ENCODE measurements around the gene OPN3. TPM values are rescaled to one million over a fixed set of nuclear protein-coding genes. Genes with fewer than 3 reads are reported as not detected.

Gene OPN3
- total and polyA plus RNA-seq, 2 of the 4 experiments (the other 2 are of a cell fraction) = 16.4 to 21.9 TPM

GRCh38 chr1:241612533-241613477 is 27.4 kb downstream of the OPN3 start:
- intact Hi-C loops (cut with micrococcal nuclease) = loop anchor here (1.0 to 5.0 kb wide), 3 partner anchors 24 to 284 kb away; no protein-coding TSS in a partner anchor
- TF ChIP-seq MAZ (IDR thresholded peaks at IDR 0.05; ENCODE audit: borderline replicate concordance, low read depth, low read length) = no peak
- no peak for TF ChIP-seq BHLHE40 (IDR thresholded peaks at IDR 0.05; ENCODE audit: low read depth, low read length)
- peak; percentile 60; the same call in 1 of the 2 replicates for TF ChIP-seq MAFK (IDR thresholded peaks at IDR 0.05; ENCODE audit: low read depth, low read length)
- no peak for TF ChIP-seq RAD21 (IDR thresholded peaks at IDR 0.05; ENCODE audit: low read length)
- peak; percentile 39; the same call in 1 of the 2 replicates for TF ChIP-seq NFE2L2 (IDR thresholded peaks at IDR 0.05; ENCODE audit: low read depth, low read length)
- no peak for TF ChIP-seq SMC3 (IDR thresholded peaks at IDR 0.05; ENCODE audit: low read depth, low read length)
- no peak for TF ChIP-seq MXI1 (IDR thresholded peaks at IDR 0.05; ENCODE audit: borderline replicate concordance, low read depth, low read length)
- no peak for TF ChIP-seq RFX5 (IDR thresholded peaks at IDR 0.05; ENCODE audit: low read depth, low read length)
- TF ChIP-seq RCOR1 (IDR thresholded peaks at IDR 0.05; ENCODE audit: insufficient replicate concordance, low read length) = peak; percentile 39
- no peak for TF ChIP-seq POLR2A (IDR thresholded peaks at IDR 0.05; ENCODE audit: low read depth, low read length)
- TF ChIP-seq, protein P1, sequence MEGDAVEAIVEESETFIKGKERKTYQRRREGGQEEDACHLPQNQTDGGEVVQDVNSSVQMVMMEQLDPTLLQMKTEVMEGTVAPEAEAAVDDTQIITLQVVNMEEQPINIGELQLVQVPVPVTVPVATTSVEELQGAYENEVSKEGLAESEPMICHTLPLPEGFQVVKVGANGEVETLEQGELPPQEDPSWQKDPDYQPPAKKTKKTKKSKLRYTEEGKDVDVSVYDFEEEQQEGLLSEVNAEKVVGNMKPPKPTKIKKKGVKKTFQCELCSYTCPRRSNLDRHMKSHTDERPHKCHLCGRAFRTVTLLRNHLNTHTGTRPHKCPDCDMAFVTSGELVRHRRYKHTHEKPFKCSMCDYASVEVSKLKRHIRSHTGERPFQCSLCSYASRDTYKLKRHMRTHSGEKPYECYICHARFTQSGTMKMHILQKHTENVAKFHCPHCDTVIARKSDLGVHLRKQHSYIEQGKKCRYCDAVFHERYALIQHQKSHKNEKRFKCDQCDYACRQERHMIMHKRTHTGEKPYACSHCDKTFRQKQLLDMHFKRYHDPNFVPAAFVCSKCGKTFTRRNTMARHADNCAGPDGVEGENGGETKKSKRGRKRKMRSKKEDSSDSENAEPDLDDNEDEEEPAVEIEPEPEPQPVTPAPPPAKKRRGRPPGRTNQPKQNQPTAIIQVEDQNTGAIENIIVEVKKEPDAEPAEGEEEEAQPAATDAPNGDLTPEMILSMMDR (conservative IDR thresholded peaks at IDR 0.05; ENCODE audit: low read depth, low read length) = no peak
- peak; percentile 89 for TF ChIP-seq CEBPB (IDR thresholded peaks at IDR 0.05; ENCODE audit: low read depth, low read length)
- TF ChIP-seq, protein P2, sequence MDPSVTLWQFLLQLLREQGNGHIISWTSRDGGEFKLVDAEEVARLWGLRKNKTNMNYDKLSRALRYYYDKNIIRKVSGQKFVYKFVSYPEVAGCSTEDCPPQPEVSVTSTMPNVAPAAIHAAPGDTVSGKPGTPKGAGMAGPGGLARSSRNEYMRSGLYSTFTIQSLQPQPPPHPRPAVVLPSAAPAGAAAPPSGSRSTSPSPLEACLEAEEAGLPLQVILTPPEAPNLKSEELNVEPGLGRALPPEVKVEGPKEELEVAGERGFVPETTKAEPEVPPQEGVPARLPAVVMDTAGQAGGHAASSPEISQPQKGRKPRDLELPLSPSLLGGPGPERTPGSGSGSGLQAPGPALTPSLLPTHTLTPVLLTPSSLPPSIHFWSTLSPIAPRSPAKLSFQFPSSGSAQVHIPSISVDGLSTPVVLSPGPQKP (IDR thresholded peaks at IDR 0.05; ENCODE audit: borderline replicate concordance, low read depth, low read length) = no peak
- no peak for TF ChIP-seq CHD1 (IDR thresholded peaks at IDR 0.05; ENCODE audit: low read depth, low read length)

More at GRCh38 chr1:241612533-241613477, 27.4 kb downstream of the OPN3 start:
- Histone ChIP-seq H3K27me3 (ENCODE audit: control insufficient read depth, insufficient read depth, low read length) (no peaks in the 10 kb centered on the region), H4K20me1 (ENCODE audit: insufficient read depth, low read length) (no peaks in the 10 kb centered on the region), H2AK5ac (ENCODE audit: low read depth, low read length) (peak overlapping the region; percentile 83), H4K8ac (ENCODE audit: low read depth in 2 of 2, low read length in 2 of 2) (peak overlapping the region; percentile 33 to 95; a peak in 3 of 4 replicates), H3K4me1 (ENCODE audit: control insufficient read depth, insufficient read depth, low read length) (peaks cover 15% of the 10 kb centered on the region), H2BK15ac (ENCODE audit: low read depth, low read length) (peak overlapping the region; percentile 94; the same call in 2 of the 3 replicates), H3K4me3 (ENCODE audit: insufficient read depth, low read depth, low read length) (no peak overlapping the region), H3K14ac (replicated peaks; ENCODE audit: low read depth, low read length) (peak overlapping the region; percentile 92; the same call in 1 of the 2 replicates), H2BK120ac (ENCODE audit: low read depth, low read length) (peak overlapping the region; percentile 96), H3K4ac (ENCODE audit: low read depth, low read length) (peak overlapping the region; percentile 95), H3K79me1 (ENCODE audit: low read depth in 1 of 2, low read length in 2 of 2) (peaks cover 3 to 8% of the 10 kb centered on the region in 2 experiments; a peak in 1 of 4 replicates), H4K91ac (ENCODE audit: insufficient read depth, low read depth, low read length) (peak overlapping the region; percentile 82), H2AK9ac (replicated peaks; ENCODE audit: low read depth, low read length, poor library complexity) (no peak overlapping the region), H2BK20ac (ENCODE audit: low read depth, low read length) (peak overlapping the region; percentile 97), H3K18ac (ENCODE audit: low read depth, low read length) (peak overlapping the region; percentile 99), H3K27ac (ENCODE audit: insufficient read depth, low read length) (peak overlapping the region; percentile 92), H3K9me1 (ENCODE audit: insufficient read depth, low read length) (0 out of 2 replicates have a peak, but pooled peaks cover 3% of the 10 kb centered on the region), H3K9me3 (ENCODE audit: control insufficient read depth, insufficient read depth, low read length) (no peaks in the 10 kb centered on the region), H3K9ac (ENCODE audit: low read depth, low read length) (peak overlapping the region; percentile 66; the same call in 1 of the 2 replicates), H3K23ac (ENCODE audit: low read depth, low read length) (peak overlapping the region; percentile 96; the same call in 1 of the 2 replicates), H4K5ac (ENCODE audit: low read depth, low read length) (peak overlapping the region; percentile 92), H2BK5ac (ENCODE audit: low read depth, low read length, poor library complexity, severe bottlenecking) (peak overlapping the region; percentile 94), H3K4me2 (ENCODE audit: low read depth, low read length) (peak overlapping the region; percentile 95), H2AFZ (replicated peaks; ENCODE audit: low read length, poor library complexity) (peak overlapping the region; percentile 82), H3K56ac (ENCODE audit: extremely low read depth, insufficient read depth, low read length) (0 out of 2 replicates have a peak overlapping the region, but pooled peaks have one; percentile 29), H3K36me3 (ENCODE audit: control insufficient read depth, insufficient read depth, low read length) (no peaks in the 10 kb centered on the region)
- no CpG with 5 or more reads among the region's 9 CpGs for WGBS, 2 experiments (ENCODE audit: extremely low coverage in 2 of 2, insufficient read length in 1 of 2)
- DNase-seq = peak; percentile 97
- peak; percentile 48 for ATAC-seq (ENCODE audit: low read depth)
- dilution Hi-C loops (cut with HindIII; ENCODE audit: low sequenced_read_pairs, unreplicated experiment) (no loop called here), in situ Hi-C loops (cut with MboI; ENCODE audit: low sequenced_read_pairs) (loop anchor here (5.0 to 25.0 kb wide), 2 partner anchors 224 to 1699 kb away; no protein-coding TSS in a partner anchor)
- CTCF ChIA-PET = interaction anchor here (1.0 to 2.0 kb wide), 4 partner anchors 14 to 229 kb away, joined by 3 to 8 read pairs (median 4); no protein-coding TSS in a partner anchor
- POLR2A ChIA-PET (ENCODE audit: unreplicated experiment) = no interaction called here
- BruUV-seq (replicated peaks) = no TSS peak

All from IMR-90 (cell line).